Prostate gland (tissue), 2 donors: ENCODE results near the gene ADAM8.

ENCODE experiments used
- POLR2A ChIP-seq: fragments of 450-650 bp; IDR thresholded peaks from one replicate; pipeline ENCODE4 v1.6.1; 2016; ENCODE audit warnings: antibody characterized with exemption, mild to moderate bottlenecking
- POLR2AphosphoS5 ChIP-seq: sonication (generic); formaldehyde crosslinking; IDR thresholded peaks from one replicate; pipeline ENCODE4 v1.6.1; 2017; ENCODE audit warnings: antibody characterized with exemption
- TF ChIP-seq, protein P1 (sequence below), 4 experiments: fragments of 200-600 bp in 2 of 4; fragments of 450-650 bp in 2 of 4; sonication (generic) in 2 of 4; IDR thresholded peaks; 1 replicate in 3 of 4; 2 replicates in 1 of 4; pipeline ENCODE4 v1.5.1; 2016 to 2019; ENCODE audit warnings: antibody characterized with exemption in 4 of 4, mild to moderate bottlenecking in 2 of 4, moderate library complexity in 2 of 4

DNA sequence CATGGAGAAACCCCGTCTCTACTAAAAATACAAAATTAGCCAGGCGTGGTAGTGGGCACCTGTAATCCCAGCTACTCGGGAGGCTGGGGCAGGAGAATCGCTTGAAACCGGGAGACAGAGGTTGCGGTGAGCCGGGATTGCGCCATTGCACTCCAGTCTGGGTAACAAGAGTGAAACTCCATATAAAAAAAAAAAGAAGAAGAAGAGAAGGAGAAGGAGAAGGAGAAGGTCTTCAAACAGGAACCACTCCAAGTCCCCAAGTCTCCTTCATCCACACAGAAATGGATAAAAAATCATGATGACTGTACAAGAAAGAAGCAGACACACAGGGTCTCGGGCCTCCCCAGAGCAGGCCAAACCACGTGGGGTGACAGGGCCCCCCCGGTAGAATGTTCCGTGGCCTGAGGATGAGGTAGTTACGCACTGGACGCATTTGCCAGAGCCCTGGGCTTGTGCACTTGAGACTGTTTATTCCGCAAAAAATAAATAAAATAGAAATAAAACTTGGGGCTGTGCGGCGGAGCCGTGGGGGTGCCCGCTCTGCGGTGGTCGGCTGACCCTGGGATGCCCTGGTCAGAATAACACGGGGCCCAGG, 23.2 kb downstream of the ADAM8 start:
- no peak for TF ChIP-seq POLR2A
- TF ChIP-seq, protein P1, sequence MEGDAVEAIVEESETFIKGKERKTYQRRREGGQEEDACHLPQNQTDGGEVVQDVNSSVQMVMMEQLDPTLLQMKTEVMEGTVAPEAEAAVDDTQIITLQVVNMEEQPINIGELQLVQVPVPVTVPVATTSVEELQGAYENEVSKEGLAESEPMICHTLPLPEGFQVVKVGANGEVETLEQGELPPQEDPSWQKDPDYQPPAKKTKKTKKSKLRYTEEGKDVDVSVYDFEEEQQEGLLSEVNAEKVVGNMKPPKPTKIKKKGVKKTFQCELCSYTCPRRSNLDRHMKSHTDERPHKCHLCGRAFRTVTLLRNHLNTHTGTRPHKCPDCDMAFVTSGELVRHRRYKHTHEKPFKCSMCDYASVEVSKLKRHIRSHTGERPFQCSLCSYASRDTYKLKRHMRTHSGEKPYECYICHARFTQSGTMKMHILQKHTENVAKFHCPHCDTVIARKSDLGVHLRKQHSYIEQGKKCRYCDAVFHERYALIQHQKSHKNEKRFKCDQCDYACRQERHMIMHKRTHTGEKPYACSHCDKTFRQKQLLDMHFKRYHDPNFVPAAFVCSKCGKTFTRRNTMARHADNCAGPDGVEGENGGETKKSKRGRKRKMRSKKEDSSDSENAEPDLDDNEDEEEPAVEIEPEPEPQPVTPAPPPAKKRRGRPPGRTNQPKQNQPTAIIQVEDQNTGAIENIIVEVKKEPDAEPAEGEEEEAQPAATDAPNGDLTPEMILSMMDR (IDR thresholded peaks at IDR 0.05): no peak
- no peak for TF ChIP-seq POLR2AphosphoS5
